GM19099 (cell line): Measurements from ENCODE around the gene RBFOX1.

Source experiments
- POLR2A ChIP-seq: IDR thresholded peaks from 3 replicates; pipeline ENCODE4 v1.6.1; 2011; ENCODE audit warnings: low read depth; ENCODE audit not compliant: insufficient read length; ENCODE audit errors: extremely low read depth

Gene RBFOX1

DNA sequence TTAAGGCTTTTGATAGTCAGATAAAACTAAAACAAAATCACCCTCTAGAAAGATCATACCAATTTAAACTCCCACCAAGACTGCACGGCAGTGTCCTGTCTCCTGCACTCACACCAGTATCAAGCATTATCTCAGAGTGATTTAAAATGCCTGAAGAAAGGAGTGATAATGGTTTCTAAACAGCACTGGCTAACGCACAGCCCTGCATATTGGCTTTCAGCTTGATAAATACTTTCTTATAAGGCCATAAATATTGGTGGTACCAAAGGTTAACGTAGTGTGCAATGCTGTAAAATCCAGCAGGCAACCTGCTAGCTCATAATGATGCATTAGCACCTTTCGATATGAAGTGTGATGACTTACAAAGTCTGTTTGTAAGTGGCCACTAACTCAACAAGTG is 214.3 kb downstream of the RBFOX1 start:
- TF ChIP-seq POLR2A = no peak

DNA sequence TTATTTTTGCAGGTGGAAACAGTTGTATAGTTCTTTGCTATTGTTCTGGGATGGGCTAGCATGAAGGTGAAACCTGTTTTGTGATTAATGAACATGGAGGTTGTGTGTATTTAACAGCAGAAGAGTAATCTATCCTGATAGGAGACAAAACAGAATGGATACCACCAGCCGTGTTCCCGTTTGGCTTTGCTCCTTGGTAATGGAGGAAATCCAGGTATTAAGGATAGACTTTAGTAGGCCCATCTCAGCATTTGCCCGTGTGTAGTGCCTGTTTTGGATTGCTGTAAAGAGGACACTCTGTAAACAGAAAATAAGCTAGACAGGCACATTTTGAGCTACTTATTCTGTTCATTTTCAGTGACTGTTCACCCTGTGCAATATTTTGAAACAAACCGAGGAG is 215.1 kb downstream of the RBFOX1 start:
- TF ChIP-seq POLR2A = no peak

DNA sequence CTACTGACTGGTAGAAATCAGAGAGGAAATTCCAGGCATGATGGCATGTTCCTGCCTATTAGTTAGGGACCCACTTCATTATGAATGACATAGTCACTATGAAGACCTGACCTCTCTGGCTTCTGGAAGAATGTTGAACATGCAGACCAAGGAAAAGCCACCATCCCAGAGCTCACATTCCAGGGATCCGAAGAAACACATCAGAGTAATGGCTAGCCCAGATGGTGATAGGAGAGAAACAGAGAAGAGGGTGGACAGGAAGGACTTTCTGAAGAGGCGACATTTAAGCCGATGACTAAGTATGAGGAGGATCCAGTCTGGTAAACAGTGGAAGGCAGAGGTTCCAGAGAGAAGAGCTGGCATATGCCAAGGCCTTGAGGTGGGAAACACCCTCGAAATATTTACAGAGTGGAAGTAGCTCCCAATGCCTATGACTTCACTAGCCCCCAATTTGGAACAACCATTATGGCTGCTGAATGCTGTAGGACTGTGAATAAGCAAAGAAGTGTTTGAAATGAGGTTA is 216.2 kb downstream of the RBFOX1 start:
- no peak for TF ChIP-seq POLR2A

DNA sequence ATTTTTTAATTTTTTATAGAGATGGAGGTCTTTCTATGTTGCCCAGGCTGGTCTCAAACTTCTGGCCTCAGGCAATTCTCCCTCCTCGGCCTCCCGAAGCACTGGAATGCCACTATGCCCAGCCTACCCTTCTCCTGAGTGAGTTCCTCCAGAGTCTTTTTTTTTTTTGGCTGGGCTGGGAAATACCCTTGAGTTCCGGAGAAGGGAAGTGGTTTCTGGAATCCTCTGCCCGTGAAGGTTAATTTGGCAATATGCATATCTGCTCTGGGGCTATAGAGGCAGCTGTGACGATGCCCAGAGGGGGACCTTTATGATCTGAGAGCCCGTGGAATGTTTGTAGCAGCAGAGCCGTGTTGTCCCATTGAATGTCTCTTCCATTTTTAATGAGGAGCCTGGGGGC is 217.5 kb downstream of the RBFOX1 start:
- TF ChIP-seq POLR2A = no peak

DNA sequence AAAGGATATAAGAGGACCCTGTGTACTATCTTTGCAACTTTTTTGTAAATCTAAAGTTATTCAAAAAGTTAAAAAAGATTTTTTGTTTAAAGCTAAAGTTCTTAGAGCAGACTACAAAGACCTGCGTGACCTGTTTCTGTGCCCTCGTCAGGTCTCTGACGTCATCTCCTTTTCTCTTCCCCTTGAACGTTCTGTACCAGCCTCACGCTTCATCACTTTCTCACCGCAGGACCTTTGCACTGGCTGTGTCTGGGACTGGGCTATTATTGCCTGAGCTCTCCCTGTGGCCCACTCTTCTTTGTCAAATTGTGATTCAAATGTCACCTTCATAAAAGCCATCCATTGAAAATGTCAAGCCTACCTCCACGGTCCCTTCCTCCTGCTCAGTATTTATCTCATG is 222.8 kb downstream of the RBFOX1 start:
- no peak for TF ChIP-seq POLR2A

DNA sequence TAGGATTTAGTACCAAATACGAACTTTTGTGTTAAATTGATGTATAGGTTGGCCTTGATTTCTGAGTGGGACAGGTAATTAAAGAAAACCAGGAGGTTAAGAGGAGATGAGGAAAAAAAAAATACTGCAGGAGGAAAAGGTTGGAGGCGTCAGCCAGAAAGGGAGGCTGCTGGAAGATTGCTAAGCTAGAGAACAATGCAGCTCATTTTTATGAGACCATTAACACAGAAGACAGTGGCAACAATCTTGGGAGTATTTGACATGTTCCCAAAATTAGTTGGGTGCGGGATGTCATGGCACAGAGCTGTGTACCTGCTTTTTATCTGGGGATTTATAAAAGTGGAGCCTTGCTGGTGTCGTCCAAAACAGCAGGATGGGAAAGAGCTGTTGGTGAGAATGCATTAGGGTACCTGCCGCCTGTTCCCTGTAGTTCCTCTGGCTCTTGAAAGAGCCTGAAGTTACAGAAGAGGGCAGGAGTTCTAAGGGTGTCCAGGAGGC is 229.3 kb downstream of the RBFOX1 start:
- TF ChIP-seq POLR2A = no peak

DNA sequence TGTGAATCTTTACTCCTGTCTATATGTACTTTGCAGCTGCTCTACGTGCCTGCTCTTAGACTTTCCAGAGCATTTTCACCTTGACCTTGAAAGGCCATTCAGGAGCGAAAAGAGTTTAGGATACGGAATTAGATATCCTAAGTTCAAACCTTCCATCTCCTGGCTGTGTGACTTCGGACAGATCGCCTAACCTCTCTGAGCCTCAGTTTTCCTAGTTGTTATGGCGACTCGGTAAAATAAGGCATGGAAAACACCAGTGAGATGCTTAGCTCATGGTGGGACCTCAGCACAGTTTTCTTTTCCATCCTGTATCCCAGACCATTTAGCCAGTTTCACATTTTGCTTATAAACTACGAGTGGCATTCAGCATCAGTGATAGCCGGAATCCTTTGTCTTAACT is 233.7 kb downstream of the RBFOX1 start:
- TF ChIP-seq POLR2A = no peak

DNA sequence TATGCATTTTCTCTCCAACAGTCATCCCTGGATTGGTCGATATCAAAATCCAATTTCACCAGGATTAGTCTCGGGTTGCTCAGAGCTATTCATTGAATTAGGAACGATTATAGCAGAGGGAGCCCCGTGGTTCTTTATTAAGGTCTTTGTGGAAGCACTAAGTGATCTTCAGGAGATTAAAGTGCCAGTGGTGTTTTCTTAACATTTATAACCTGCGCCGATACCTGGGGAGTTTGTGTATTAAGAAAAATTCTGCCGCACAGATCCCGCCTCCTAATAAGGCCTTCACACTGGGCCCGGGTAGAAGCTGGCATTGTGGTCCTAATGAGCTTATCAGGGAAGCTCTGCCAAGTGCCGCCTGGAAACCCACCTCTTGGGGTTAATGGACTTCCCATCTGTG is 238.7 kb downstream of the RBFOX1 start:
- TF ChIP-seq POLR2A = no peak

DNA sequence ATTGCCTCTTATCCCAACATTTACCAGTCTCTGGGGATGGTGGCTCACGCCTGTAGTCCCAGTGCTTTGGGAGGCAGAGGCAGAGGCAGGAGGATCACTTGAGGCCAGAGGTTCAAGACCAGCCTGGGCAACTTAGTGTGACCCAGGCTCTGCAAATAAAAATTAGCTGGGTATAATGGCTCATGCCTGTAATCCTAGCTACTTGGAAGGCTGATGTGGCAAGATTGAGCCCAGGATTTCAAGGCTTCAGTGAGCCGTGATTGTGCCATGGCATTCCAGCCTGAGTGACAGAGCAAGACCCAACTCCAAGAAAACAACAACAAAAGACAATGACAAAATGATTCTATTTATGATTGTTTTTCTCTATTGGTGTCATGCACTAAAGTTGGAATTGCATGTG is 244.9 kb downstream of the RBFOX1 start:
- no peak for TF ChIP-seq POLR2A

DNA sequence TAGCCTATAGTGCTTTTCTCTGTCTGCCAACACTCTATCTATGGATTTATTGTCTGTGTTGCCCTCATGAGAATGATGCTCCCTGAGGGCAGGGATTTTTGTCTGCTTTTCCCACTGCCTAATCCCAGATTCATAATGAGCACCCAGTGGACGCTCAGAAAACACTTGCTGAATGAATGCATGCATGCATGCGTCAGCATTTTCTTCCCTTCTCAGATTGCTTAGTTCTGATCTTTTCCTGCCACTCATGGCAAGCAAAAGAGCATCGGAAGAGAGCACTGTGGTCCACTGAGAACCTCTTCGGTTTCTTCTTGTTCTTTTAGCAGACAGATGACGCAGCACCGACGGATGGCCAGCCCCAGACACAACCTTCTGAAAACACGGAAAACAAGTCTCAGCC is 246.8 kb downstream of the RBFOX1 start:
- no peak for TF ChIP-seq POLR2A

DNA sequence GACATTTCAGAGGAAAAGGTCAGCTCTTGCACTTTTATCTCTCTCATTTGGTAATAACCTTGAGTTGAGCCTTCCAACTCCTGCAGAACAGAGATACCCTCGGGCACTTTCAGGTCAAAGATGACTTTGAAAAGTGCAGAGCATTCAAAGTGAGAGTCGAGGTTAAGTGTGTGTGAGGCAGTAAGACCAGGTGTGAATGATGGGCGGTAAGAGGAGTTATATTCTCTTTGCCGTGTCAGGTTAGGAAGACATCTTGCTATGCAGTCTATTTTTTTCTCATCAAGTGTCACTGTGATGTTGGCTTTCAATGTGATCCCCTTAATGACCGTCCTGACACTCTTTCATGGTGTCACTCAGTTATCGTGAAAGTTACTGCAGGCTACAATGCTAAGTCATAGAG is 248.5 kb downstream of the RBFOX1 start:
- no peak for TF ChIP-seq POLR2A

DNA sequence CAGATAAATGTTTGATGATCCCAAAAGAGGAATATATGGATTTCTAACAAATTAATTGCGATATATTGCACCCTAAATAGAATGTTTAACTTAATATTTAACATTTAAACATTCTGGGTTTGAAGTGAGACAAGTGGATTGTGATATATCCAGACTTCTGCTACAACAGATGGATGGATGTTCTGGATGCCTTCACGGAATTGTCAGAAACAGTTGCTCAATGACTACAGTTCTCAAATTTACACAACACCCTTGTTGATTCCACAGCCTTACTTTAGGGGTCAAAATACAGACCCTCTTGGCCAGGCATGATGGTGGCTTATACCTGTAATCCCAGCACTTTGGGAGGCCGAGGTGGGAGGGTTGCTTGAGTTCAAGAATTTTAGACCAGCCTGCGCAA is 250.8 kb downstream of the RBFOX1 start:
- no peak for TF ChIP-seq POLR2A

DNA sequence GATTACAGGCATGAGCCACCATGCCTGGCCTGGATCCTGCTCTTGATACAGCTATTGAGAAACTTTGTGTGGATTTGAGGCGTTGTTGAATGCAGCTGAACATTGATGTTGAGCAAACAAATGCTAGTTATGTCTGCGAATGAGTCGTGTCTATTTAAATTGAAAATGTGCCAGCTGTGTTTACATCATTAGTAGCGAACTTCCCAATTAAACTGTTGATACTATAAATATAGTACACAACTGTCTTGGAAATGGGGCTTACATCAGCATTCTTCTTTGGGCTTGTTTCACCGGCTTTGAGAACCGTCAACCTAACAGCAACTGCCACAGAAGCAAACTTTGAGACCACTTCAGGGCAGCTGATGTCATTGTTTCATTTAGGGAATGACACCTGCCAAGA is 251.9 kb downstream of the RBFOX1 start:
- TF ChIP-seq POLR2A = no peak

DNA sequence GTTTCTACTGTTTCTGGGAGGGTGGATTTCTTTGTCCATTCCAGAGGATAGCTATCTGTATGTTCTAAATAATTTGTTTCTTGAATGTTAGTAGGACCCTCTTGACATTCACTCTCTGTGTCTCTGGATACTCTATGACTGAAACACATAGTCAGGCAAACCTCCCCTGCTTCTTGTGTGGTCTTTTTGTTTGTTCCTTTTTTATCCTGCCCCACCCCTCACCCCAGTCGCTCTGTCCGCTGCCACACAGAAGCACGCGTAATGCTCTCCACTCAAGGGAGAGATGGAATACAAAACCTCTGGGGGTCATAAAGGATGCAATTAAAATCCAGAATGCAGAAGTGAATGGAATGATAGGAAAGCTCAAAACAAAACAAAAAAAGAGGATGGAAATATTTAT is 253.1 kb downstream of the RBFOX1 start:
- TF ChIP-seq POLR2A = no peak

DNA sequence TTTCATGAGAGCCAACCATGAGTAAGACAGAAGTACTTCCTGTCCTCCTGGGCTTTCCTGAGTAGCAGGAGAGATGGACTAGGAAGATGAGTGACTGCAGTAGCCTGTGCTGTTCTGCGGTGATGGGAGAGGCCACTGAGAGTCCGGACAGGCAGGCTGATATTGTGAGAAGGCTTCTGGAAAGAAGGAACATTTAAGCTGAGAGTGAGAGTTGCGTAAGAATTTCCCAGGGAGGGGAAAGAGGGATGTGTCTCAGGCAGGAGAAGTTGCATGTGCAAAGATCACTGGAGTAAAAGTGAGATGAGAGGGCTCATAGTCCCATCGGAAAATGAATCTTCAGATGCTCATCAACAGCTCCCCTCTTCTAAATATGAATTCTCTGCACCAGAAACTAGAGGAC is 258.3 kb downstream of the RBFOX1 start:
- no peak for TF ChIP-seq POLR2A

DNA sequence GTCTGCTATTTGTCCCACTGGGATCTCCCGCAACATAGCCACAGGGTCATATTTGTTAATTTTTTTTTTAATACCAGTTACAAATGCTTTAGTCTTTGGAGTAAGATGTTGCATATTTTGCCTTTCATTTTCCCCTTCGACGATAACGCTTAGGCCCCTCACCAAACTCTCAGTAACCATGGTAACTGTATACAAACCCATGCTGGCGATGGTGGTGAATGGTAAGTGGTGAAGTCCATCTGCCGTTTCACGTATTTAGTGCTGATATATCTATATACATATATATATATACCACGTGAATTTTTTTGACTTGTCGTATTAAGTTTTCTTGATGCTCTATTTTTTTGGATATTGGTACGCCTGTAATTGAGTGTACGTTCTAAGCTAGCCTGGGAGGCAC is 263.7 kb downstream of the RBFOX1 start:
- TF ChIP-seq POLR2A = no peak

DNA sequence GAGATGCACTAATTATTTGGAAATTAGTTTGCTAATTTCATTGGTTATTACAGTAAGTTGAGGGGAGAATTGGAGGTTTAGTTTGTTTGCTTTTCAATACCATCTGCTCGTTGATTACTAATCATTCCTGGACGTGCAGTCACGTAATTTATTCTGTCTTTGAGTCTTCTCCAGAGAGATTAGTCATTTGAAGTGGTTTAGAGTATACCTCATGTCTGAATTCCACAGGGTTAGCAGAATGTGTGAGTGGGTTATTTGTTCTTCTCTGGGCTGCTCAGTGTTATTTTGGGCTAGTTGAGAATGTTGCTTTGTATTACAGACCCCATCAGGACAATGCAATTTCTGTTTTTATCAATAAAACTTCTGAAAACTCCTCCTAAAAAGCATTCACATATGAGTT is 265.0 kb downstream of the RBFOX1 start:
- TF ChIP-seq POLR2A = no peak
